ENCODE measurements around the gene MAMDC2. TPM values are rescaled to one million over a fixed set of nuclear protein-coding genes. Genes with fewer than 3 reads are reported as not detected.

MAMDC2 gene
- total RNA-seq, 1 donor from 2014 or later, result 0.10 TPM

DNA sequence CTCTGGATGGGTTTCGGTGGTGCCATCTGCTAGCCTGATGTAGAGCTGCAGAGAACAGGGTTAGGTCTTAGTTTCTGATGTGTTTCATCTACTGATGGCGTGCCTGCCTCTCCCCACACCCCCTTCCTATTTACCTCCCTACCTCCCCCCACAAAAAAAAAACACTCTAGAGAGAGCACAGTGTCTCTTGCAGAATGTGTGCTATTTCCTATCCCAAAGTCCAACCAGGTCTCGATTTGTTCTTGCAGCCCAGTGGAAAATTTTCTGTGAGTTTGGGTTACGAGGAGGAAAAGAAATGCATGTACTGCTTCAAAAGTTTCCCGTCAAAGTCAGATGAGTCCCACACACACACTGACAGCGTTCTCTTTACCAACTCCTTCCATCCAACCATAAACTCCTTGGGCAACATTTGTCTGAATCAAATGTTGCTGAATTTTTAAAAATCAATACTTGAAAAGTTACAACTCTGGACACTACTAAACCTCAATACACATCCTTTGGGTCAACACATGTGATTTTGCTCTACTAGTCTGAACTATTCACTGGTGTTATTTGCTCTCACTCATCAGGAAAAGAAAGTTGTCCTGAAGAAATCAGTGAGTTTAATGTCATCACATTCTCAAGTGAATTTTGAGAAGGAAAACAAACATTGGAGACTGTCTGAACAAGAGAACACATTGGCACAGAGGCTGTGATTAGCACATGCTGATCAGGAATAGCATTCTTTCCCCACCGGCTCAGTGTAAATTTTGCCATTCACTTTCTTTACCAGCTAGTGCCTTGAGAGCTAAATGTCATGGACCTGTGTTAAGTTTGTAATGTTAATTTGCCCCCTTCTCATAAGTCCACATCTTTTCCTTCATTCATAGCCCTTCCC lies 84.1 kb downstream of the MAMDC2 start:
- H3K27ac Mint-ChIP-seq (ENCODE audit: unreplicated experiment), result no peak overlapping the region
- no peaks in the 10 kb centered on the region for H3K36me3 Mint-ChIP-seq (ENCODE audit: low read depth, unreplicated experiment)
- H3K27me3 Mint-ChIP-seq (ENCODE audit: unreplicated experiment), result no peaks in the 10 kb centered on the region
- TF ChIP-seq, protein P1, sequence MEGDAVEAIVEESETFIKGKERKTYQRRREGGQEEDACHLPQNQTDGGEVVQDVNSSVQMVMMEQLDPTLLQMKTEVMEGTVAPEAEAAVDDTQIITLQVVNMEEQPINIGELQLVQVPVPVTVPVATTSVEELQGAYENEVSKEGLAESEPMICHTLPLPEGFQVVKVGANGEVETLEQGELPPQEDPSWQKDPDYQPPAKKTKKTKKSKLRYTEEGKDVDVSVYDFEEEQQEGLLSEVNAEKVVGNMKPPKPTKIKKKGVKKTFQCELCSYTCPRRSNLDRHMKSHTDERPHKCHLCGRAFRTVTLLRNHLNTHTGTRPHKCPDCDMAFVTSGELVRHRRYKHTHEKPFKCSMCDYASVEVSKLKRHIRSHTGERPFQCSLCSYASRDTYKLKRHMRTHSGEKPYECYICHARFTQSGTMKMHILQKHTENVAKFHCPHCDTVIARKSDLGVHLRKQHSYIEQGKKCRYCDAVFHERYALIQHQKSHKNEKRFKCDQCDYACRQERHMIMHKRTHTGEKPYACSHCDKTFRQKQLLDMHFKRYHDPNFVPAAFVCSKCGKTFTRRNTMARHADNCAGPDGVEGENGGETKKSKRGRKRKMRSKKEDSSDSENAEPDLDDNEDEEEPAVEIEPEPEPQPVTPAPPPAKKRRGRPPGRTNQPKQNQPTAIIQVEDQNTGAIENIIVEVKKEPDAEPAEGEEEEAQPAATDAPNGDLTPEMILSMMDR (IDR thresholded peaks at IDR 0.05; ENCODE audit: unreplicated experiment), result no peak
- no peaks in the 10 kb centered on the region for H3K9me3 Mint-ChIP-seq (ENCODE audit: unreplicated experiment)
- DNase-seq (ENCODE audit: low spot score), result no peak
- no peak overlapping the region for H3K4me3 Mint-ChIP-seq (ENCODE audit: unreplicated experiment)
- H3K4me1 Mint-ChIP-seq (ENCODE audit: unreplicated experiment), result no peaks in the 10 kb centered on the region

DNA sequence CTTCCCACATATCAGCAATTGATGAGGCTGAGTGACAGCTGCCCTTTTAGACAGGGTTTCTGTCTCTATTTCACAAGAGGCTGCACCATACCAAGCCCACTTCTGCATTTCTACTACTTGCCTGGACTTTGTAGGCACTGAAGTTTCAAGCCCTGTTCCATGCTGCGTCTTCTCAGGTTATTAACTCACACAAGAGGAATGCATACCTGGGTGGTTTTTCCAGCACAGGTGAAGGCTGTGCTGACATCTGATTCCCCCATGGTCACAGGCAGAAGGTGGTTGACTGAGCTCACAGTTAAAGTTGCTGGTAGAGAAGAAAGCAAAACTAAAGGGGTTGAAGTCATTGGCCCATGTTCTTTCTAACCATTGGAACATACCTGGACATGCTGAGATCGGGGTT lies 86.6 kb downstream of the MAMDC2 start:
- H3K4me1 Mint-ChIP-seq (ENCODE audit: unreplicated experiment), result no peaks in the 10 kb centered on the region
- TF ChIP-seq, protein P1 (IDR thresholded peaks at IDR 0.05; ENCODE audit: unreplicated experiment), result no peak
- H3K9me3 Mint-ChIP-seq (ENCODE audit: unreplicated experiment), result no peaks in the 10 kb centered on the region
- H3K36me3 Mint-ChIP-seq (ENCODE audit: low read depth, unreplicated experiment), result no peaks in the 10 kb centered on the region
- no peak for DNase-seq (ENCODE audit: low spot score)
- H3K27ac Mint-ChIP-seq (ENCODE audit: unreplicated experiment), result no peak overlapping the region
- no peaks in the 10 kb centered on the region for H3K27me3 Mint-ChIP-seq (ENCODE audit: unreplicated experiment)
- H3K4me3 Mint-ChIP-seq (ENCODE audit: unreplicated experiment), result no peak overlapping the region

DNA sequence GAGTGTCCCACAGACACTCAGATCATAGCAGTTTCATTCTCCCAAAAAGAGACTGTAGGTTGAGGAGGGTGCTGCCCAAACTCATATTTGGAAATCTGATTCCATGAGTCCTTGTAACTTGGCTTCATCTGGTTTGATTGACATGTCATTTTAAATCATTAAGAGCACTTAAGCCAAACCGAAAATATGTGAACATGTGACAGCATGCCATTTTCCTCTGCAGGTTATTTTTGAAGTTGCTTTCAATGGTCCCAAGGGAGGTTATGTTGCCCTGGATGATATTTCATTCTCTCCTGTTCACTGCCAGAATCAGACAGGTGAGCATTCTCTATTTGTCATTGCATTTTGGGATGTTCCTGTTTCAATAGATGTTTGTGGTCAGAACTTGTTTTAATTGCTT lies 87.6 kb downstream of the MAMDC2 start:
- H3K36me3 Mint-ChIP-seq (ENCODE audit: low read depth, unreplicated experiment), result no peaks in the 10 kb centered on the region
- no peak overlapping the region for H3K4me3 Mint-ChIP-seq (ENCODE audit: unreplicated experiment)
- TF ChIP-seq, protein P1 (IDR thresholded peaks at IDR 0.05; ENCODE audit: unreplicated experiment), result no peak
- no peaks in the 10 kb centered on the region for H3K4me1 Mint-ChIP-seq (ENCODE audit: unreplicated experiment)
- H3K9me3 Mint-ChIP-seq (ENCODE audit: unreplicated experiment), result no peaks in the 10 kb centered on the region
- no peak overlapping the region for H3K27ac Mint-ChIP-seq (ENCODE audit: unreplicated experiment)
- no peak for DNase-seq (ENCODE audit: low spot score)
- H3K27me3 Mint-ChIP-seq (ENCODE audit: unreplicated experiment), result no peaks in the 10 kb centered on the region

DNA sequence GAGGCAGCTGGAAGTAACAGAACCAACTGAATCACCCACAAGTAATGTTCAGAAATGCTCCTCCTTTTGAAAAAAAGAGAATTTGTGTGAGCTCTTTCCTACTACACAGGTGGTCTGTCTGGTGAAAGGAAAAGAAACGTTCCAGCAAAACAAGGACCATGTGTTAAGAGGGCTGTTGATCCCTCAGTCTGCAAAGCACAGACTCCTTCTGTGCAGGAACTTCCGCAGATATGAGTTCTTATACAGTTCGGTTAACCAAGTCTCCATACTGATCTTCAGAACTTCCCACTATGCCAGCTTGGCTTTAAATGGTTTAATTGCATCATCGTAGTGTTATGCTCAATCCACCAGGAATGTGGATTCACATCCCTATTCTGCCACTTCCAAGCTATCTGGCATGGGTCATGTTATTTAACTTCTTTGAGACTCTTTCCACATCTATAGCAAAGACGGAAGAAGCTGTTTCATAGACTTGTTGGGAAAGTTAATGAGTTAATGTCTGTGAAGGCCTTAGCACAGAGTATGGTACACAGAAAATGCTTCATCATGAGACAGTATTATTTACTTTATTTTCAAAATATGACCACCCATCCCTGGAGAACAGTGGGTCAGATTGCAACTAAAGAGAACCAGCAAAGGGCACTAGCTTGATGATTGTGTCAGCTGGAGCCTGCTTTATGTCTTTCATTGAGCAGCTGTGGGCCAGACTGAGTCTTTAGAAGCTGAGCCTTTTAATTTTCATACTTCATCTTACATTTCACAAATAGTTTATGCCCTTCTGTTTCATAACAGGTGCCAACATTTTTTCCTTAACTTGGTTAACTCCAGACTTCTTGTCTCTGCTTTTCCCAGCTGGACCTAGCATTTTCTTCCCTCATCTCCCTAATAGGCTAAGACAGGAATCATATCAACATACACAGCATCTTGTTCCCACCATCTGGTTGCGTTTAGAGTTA lies 89.9 kb downstream of the MAMDC2 start:
- Mint-ChIP-seq H3K4me3 (ENCODE audit: unreplicated experiment) (no peak overlapping the region), H3K9me3 (ENCODE audit: unreplicated experiment) (no peaks in the 10 kb centered on the region), H3K4me1 (ENCODE audit: unreplicated experiment) (no peaks in the 10 kb centered on the region), H3K27ac (ENCODE audit: unreplicated experiment) (no peak overlapping the region), H3K27me3 (ENCODE audit: unreplicated experiment) (no peaks in the 10 kb centered on the region), H3K36me3 (ENCODE audit: low read depth, unreplicated experiment) (no peaks in the 10 kb centered on the region)
- TF ChIP-seq, protein P1 (IDR thresholded peaks at IDR 0.05; ENCODE audit: unreplicated experiment), result no peak
- DNase-seq (ENCODE audit: low spot score), result no peak

Data from endothelial cell (in vitro differentiated cells).